D721Med (cell line): ENCODE measurements around the gene SLC26A9.

ENCODE experiments used
- DNase-seq: peaks from one replicate; pipeline ENCODE4 v3.0.0; 2011; ENCODE audit warnings: low spot score; ENCODE audit not compliant: insufficient read length
- FAIRE-seq: peaks from 2 replicates; lab custom pipeline; 2011; peaks lifted over from hg19 to GRCh38; lab: Jason Lieb, UNC
- TF ChIP-seq, protein P1 (sequence below): IDR thresholded peaks from 2 replicates; pipeline ENCODE4 v1.5.1; 2012; ENCODE audit warnings: mild to moderate bottlenecking, control low read depth; ENCODE audit not compliant: insufficient read depth; ENCODE audit errors: missing control alignments

The SLC26A9 gene

GRCh38 chr1:205922806-205923205, 20.4 kb downstream of the SLC26A9 start:
- TF ChIP-seq, protein P1, sequence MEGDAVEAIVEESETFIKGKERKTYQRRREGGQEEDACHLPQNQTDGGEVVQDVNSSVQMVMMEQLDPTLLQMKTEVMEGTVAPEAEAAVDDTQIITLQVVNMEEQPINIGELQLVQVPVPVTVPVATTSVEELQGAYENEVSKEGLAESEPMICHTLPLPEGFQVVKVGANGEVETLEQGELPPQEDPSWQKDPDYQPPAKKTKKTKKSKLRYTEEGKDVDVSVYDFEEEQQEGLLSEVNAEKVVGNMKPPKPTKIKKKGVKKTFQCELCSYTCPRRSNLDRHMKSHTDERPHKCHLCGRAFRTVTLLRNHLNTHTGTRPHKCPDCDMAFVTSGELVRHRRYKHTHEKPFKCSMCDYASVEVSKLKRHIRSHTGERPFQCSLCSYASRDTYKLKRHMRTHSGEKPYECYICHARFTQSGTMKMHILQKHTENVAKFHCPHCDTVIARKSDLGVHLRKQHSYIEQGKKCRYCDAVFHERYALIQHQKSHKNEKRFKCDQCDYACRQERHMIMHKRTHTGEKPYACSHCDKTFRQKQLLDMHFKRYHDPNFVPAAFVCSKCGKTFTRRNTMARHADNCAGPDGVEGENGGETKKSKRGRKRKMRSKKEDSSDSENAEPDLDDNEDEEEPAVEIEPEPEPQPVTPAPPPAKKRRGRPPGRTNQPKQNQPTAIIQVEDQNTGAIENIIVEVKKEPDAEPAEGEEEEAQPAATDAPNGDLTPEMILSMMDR = no peak
- FAIRE-seq (no peak), DNase-seq (no peak)

DNA sequence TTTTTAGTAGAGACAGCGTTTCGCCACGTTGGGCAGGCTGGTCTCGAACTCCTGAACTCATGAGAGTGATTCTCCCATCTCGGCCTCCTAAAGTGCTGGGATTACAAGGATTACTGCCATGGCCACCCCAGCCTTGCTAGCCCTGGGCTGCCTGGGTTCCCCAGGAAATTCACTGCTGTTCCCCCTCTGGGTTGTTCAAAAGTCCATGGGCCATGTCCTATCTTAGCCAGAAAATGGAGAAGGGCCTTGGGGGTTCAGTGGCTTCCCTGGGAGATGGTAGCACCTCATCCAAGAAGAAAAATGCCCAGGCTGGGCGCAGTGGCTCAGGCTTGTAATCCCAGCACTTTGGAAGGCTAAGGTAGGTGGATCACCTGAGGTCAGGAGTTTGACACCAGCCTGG, 20.9 kb downstream of the SLC26A9 start:
- no peak for DNase-seq
- TF ChIP-seq, protein P1 = no peak
- FAIRE-seq = no peak

GRCh38 chr1:205921570-205921909, 21.7 kb downstream of the SLC26A9 start:
- TF ChIP-seq, protein P1 = no peak
- no peak for DNase-seq
- no peak for FAIRE-seq

GRCh38 chr1:205920861-205921569, 22.2 kb downstream of the SLC26A9 start:
- FAIRE-seq = no peak
- TF ChIP-seq, protein P1 = no peak

GRCh38 chr1:205920159-205920558, 23.1 kb downstream of the SLC26A9 start:
- DNase-seq (no peak), FAIRE-seq (no peak)
- TF ChIP-seq, protein P1 = no peak

More at GRCh38 chr1:205920861-205921569, 22.2 kb downstream of the SLC26A9 start:
- no peak for DNase-seq

DNA sequence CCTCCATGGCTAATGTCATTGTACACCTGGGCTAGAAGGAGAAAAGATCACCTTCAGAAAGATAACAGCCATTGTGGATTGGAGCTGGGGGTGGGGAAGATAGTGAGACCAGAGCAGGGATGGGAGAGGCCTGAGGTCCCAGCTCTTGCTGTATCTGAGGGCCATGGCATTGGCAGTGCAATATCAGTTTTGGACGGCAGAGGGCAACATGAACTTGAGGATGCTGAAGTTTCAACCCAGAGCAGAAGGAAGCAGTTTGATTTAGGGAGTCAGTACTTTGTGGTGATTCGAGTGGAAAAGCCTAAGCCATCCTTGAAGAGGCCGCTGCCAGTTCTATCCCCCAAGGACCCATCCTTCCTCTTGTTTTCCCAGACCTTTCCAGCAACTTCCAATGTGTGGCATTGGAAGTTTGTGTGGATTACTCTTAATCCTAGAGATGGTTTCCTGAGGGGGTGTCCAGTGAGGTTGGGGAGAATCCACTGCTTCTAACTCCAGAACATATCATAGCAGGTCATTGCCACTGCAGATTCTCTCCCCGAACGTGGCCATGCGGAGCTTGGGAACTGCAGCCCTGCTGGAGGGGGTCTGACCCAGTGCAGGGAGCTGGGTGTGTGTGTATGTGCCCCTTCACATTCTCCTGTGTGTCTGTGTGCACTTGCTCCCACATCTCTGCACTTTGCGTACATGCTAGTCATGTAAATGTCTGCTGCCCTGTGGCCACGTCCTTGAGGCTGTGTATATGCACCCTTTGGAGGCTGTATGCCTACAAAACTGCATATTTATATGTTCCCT, 24.1 kb downstream of the SLC26A9 start:
- TF ChIP-seq, protein P1 = peak; percentile 97
- DNase-seq (peak; percentile 67), FAIRE-seq (peak; percentile 80)
